KBM-7 (cell line): ENCODE data around the gene WFDC12.
A peak's percentile ranks its signal among the peaks of the same experiment; 100 is the strongest.

ENCODE experiments used
- DNase-seq: peaks from one replicate; pipeline ENCODE4 v3.0.0-alpha.2; 2015
- in situ Hi-C: fragments of 300-500 bp; cut with MboI; formaldehyde crosslinking; loops from 2 replicates; pipeline ENCODE4 v1.14.3; 2020; ENCODE audit warnings: low sequenced_read_pairs, low pct_unique_long_range_greater_than_20kb, mixed read lengths

Gene WFDC12

DNA sequence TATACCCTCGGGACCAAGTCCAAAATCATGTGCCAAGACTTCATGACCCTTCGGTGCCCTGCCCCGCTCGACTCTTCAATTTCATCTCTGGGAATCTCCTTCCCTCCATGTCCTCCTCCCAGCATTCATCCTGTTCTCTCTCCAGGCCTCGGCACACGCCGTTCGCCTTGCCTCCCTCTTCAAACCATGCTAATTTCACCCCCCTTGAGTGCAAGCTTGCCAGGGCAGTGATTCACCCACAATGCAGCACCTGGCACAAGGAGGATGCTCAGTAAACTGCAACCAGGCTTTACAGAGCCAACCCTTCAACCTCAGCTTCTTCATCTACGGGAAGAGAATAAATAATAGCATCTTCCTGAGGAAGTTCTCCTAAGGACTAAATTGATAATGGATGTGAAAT is 27.5 kb downstream of the WFDC12 start:
- in situ Hi-C loops, result no loop called here
- DNase-seq, result no peak

DNA sequence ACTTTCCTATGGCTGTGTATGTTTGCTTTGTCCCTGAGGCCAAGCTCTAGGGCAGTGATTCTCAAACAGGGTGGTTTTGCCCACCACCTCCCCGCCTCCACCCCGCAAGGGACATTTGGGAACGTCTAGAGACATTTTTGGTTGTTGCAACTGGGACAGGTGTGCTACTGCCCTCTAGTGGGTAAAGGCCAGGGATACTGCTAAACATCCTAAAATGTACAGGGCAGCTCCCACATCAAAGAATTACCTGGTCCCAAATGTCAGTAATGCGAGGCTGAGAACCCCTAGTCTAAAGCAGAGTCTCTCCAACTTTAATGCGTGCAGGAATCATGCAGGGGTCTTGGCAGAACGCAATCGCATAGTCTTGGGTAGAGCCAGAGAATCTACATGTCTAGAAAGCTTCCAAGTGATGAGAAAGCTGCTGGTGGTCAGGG is 28.4 kb downstream of the WFDC12 start:
- DNase-seq, result peak; percentile 75
- in situ Hi-C loops, result no loop called here

DNA sequence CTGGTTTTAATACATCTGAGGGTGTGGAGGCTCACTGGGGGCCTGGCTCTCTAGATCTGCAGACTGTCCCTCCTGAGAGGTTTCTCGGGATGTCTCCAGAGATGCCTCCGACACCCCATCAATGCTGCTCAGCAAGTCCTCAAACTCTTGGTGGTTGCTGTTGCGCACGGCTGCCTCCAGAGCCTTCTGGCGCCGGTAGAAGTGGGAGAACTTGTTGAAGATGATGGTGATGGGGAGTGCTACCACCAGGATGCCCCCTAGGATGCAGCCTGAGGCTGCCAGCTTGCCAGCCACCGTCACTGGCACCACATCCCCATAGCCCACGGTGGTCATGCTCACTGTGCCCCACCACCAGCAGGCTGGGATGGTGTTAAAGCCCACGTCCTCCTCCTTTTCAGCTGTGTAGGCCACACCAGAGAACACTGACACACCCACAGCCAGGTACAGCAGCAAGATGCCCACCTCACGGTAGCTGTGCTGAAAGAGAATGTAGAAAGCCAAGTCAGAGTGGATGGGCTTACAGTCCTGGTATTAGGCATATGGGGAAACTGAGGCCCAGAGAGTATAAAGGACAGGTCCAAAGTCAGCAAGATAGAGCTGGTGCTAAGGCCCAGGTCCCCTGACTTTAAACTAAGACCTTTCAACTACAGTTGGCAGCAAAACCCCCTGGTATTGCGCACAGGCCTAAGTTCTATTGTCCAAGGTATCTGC is 29.2 kb downstream of the WFDC12 start:
- in situ Hi-C loops, result no loop called here
- DNase-seq, result no peak

DNA sequence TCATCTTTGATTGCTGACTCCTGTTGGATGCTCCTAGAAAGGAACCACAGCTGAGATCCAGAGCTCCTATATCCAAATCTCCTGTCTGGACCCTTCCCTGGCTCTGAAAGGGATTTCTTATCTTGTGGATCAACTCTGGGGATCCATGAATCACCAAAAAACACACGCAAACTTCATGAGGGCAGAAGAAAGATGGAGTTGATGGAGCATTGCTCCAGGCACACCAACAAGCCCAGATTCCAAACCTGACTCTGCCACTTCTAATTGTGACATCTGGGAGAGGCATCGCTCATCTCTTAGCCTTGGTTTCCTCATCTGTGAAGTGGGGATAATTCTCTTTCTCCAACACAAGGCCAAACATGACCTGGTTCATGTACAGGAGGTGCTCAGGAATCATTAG is 30.1 kb downstream of the WFDC12 start:
- in situ Hi-C loops, result no loop called here

DNA sequence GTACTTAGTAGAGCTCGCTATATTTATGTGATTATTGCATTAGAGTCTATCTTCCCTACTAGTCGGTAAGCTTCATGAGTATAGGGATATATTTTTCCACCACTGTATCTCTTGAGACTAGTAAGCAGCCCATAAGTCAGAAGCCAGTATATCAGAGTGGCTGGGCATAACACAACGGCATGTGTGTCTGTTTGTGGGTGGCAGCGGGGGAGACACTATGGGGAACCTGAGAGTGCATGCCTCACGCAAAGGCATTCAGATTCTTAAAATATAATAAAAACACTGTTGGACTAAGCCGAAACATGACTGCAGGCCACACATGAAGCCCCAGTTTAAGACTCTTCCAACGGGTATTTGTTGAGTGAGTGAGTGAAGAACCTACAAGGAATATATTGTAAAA is 31.4 kb downstream of the WFDC12 start:
- in situ Hi-C loops, result no loop called here
- no peak for DNase-seq

More for the DNA sequence above, 30.1 kb downstream of the WFDC12 start:
- no peak for DNase-seq

DNA sequence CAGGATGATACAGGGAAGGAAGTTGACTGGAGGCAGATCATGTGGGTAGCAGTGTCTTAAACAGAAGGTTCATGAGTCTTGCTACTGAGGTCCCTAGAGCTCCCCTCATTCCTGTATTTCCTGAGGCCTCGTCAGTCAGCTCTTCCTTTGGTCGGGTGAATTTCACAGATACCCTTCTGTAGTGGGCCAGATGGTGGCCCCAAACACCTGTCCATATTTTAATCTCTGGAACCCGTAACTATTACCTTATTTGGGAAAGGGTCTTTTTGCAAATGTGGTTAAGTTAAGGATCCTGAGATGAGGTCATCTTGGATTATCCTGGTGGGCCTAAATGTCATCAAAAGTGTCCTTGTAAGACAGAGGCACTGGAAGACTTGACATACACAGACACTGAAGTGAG is 32.9 kb downstream of the WFDC12 start:
- in situ Hi-C loops, result no loop called here
- no peak for DNase-seq

DNA sequence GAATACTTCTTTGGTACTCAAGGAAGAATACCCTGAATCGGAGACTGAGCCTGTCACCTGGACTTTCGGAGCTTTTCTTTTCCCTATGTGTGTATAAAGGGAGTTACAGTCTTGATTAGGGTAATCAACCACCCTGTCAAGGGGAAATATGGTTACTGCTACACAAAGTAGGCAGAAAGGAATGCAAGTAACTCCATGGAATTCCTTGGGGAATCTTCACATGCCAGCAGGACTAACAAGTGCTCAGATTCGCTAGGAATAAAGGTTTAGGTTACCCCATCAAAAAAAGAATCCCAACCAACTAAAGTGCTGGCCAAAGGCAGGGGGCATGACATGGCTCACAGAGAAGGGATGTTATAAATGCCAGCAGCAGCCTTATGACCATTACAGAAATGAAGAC is 33.8 kb downstream of the WFDC12 start:
- in situ Hi-C loops, result no loop called here
- DNase-seq, result no peak

DNA sequence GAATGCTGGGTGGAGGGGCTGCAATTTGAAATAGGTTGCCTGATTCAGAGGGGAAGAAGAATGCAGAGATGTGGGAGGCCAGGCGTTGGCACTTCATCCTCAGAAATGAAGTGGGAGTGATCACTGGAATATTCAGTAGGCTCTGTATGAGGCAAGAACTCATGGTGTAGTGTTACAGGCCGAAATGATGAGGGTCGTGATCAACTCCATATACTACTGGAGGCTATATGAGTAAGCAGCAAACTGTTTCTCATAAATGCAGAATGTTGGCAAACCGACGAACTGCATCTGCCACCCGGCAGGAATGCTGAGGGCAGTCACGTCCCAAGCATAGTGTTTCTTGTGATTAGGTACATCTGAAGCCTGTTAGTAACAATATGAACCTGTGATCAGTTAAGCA is 36.0 kb downstream of the WFDC12 start:
- in situ Hi-C loops, result no loop called here
- DNase-seq, result no peak

DNA sequence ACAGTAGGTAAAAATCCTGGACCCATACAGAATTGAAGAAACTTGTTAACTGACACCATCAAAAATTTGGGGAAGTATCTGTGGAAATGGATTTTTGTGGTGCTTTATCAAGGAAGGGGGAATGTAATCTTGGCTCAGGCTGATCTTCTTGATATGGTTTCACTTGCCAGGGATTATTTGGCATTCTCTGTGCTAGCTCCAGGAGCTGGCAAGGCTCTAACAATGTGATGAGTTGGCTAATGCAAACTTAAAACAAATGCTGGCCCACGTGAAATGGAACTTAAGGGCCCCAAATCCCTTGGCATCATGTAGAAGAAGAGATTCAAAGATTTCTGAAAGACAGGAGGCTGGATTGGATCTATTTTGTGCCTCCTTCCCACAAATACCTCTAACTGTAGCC is 36.5 kb downstream of the WFDC12 start:
- no peak for DNase-seq
- in situ Hi-C loops, result no loop called here

DNA sequence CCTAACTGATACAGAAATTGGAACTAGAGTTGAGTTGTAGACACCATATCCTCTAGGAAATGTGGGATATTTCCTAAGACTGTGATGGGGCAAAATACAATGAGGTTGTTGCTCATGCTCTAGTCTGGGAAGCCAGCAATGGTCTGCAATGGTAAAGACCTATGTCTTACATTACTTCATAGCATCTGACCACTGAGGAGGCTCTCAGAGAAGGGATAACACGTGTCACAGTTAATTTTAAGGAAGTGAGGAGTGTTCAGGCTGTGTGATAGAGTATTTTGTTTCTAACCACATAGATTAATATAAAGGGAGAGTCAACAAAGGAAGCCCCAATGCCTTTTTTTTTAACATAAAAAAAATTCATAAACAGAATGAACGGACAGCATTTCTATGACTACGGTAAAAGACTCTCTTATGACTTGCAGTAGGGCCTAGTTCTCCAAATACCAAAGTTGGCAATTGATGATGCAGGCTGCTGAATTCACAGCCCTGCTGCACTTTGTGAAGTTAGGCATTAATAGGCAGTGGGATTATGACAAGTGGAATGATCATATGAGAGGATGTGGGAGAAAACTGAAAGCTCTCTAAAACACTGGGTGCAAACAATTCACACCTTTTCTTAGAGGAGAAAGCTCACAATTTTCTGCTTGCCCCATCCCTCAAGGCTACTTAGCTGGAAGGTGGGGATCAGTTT is 37.0 kb downstream of the WFDC12 start:
- DNase-seq, result no peak
- in situ Hi-C loops, result no loop called here

DNA sequence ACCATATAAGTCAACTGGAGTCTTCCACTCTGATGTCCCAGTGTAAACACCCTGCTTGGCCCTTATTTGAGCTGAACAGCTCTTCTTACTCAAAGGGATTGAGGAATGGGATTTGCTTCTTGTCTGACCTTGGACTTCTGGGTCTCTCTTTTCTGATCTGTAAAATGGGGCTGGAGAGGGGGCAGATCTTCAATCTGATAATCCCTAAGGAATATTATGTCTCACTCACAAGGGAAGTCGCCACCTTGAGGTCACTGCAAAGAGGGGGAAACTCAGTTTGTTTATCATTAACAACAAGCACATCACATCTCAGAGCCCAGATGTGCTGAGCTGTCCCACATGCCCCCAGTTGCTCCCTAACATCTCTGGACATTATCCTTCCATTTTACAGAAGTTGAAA is 38.4 kb downstream of the WFDC12 start:
- no peak for DNase-seq
- in situ Hi-C loops, result no loop called here

DNA sequence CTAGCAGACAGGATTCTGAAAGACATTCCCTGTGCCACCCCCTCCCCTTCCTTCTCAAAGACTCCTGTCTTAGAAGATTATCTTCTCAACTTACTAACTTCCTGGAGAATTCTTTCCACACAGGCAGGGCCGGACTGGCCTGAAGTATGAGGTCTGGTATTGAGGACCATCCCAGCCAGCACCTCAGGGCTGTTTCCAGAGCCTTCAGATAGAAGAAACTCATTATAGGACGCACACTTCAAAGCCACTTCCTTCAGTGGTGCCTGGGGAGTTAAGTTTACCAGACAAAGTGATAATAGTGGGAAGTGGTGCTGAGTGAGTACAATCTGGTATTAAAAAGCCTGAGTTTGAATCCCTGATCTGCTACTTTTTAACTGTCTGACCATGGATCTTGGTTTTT is 39.0 kb downstream of the WFDC12 start:
- in situ Hi-C loops, result no loop called here
- DNase-seq, result no peak

DNA sequence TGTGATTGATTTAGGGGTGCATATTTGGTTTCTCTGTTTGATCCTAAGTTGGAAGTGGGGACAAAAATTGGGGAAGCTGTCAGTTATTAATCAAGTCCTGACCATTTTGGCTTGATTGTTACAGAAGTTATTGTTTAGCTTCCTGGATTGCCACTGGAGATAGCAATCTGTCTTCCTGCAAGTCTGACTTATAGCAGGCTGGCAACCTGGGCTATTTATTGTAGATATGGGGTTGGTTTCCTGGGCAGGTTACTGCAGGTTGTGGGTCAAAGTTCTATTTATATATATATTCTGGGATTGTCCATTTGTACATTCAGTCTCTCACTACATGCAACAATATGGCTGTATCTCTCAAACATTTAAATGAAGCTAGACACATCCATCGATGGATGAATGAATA is 41.1 kb downstream of the WFDC12 start:
- no peak for DNase-seq
- in situ Hi-C loops, result no loop called here

DNA sequence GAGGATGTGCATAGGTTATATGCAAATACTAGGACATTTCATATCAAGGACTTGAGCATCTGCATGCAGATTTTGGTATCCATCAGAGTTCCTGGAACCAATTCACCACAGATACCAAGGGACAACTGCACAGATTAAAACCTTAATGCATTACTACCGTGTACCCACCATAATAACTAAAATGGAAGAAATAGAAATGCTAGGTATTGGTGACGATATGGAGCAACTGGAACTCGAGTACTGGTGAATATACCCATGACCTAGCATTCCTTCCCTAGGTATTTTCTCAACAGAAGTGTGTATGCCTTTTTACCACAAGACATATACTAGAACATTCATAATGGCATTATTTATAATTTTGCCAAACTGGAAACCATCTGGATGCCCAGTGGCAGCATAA is 41.8 kb downstream of the WFDC12 start:
- in situ Hi-C loops, result no loop called here

DNA sequence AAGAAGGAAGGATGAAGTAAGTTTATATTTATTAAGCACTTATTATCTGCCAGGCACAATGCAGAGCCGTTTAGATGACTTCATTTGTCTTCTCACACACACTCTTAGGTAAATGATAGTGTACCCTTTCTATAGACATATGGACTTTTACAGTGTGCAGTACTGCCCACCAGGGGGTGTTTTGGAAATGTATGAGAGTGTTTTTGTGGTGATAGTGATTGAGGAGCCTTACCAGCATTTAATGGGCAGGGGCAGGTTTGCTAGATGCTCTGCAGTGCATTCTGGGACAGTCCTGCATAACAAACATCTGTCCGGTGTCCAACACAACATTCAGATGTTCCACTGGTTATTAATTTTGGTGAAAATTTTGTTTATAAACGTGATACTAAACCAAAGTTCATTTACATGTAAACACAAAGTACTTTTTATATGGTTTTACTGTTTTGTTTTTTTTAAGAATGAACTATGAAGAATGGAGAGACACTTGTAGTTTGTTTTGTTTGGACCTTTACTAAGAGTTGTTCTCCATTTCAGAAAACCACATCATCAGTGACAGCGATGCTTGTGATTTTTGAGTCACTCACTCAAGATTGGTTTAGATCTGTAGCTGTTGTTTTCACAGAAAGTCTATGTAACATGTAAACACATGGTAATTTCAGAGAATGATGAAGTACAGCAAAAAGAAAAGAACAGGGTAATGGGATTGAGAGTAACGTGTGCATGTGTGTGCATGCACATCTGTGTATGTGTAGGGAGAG is 43.2 kb downstream of the WFDC12 start:
- peak; percentile 12 for DNase-seq
- in situ Hi-C loops, result no loop called here

More for the DNA sequence above, 41.8 kb downstream of the WFDC12 start:
- no peak for DNase-seq

DNA sequence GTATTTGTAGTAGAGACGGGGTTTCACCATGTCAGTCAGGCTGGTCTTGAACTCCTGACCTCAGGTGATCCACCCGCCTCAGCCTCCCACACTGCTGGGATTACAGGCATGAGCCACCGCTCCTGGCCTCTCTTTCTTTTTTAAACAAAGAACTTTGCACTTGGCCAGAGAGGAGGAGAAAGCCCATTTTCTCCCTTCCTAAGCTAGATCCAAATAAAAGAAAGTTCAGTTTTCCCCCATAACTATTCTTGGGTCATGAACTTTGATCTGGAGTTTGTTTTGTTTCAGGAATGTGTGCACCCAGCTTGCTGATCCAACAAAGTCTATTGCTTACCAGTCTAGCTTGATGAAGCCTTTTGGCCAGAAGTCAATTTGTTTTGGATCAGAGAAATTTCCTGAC is 46.7 kb downstream of the WFDC12 start:
- in situ Hi-C loops, result no loop called here
- no peak for DNase-seq
